ENCODE measurements around the gene MYPN.
"Not testable (repeated sequence)": the region's sequence is repeated elsewhere in the genome, so short reads cannot be mapped to it uniquely, and the experiment has no call there.

Gene MYPN

DNA sequence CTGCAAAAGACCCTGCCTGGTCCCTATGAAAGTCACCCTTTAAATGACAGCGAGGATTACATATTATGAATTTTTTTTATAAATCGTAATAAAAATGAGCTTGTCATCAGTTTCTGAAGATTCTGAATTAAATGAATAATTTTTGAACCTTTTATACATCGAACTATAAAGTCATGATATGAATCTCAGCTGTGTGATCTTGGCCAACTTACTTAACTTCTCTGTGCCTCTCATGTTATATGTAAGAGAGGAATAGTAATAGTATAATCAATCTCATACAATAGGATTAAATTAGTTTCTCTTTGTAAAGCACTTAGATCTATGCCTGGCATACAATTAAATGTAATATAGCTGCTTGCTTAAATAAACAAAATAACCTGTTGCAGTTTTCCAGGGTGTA lies 127.9 kb downstream of the MYPN start:
- FAIRE-seq, result no peak

DNA sequence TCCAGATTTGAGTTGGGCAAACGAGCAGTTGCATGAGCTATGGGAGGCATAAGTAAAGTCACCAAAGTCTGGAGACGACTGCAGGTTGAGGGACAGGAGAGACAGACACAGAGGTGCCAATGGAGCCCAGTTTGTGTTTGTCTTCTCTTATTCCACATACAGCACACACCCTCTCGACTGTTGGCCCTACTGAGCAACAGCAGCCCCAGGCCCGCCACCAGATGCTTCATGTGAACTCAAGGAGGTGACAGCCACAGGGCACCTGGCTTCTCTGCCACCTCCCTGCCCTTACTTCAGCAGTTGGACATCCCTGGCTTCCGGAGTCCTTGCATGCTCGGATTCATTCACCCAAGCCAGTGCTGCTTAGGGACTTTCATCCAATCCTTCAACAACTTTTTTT lies 129.1 kb downstream of the MYPN start:
- FAIRE-seq, result no peak

DNA sequence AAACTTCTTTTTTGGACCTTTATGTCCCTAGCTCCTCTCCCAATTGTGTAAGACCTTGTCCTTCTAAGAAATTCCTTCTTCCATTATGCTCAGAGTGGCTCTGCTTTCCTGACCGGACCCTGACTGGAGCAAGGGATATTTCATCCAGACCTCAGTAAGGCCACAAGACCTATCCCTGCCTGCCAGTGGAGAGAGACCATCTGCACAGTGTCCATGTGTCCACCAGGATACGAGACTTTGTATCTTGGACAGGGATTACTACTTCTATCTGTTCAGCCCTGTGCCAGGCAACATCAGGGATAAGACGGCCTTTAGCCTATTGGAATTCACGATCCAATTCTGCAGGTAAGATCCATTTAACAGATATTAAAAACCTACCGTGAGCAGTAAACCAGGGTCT lies 129.8 kb downstream of the MYPN start:
- FAIRE-seq, result no peak

DNA sequence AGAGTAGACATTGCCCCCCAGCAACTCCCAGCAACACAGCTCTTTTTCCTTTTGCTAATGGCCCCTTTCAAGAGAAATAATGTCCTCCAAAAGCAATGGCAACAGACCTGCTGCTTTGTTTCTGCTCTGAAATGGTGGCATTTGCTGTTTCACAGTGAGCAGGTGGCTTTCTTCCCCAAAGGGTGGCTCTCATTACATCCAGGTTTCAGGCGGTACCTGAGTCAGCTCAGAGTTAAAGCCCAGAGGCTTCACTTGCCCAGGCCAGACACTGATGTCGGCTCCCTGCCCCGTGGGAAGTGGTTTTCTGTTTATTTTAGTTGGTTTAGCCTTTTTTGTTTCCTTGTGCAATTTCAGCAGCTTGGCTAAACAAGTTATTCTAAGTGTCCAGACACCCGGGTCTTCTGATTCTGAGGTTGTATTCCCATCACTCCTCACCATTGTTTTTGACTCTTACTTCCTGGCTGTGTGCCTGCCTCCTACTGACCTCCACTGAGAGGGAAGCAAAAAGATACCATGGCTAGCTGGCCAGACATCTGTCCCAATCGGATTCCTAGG lies 130.4 kb downstream of the MYPN start:
- FAIRE-seq, result no peak

DNA sequence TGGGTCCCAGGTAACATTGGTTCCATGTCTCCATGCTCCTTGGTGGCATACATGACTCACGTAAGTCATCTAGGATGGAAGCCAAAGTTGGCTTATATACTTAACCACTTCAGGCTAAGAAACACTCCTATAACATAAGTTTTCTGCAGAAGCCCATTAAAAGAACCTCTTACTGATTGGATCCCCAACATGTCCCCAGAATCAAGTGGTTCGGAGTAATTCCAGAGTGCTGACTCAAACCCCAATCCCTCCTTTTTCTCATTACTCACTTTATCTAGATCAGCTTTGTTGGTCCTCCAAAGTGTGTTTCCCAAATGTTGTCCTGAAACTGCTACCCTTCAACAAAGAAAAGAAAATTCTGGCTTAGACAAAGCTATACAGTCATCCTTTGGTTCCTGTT lies 132.8 kb downstream of the MYPN start:
- FAIRE-seq, result no peak

DNA sequence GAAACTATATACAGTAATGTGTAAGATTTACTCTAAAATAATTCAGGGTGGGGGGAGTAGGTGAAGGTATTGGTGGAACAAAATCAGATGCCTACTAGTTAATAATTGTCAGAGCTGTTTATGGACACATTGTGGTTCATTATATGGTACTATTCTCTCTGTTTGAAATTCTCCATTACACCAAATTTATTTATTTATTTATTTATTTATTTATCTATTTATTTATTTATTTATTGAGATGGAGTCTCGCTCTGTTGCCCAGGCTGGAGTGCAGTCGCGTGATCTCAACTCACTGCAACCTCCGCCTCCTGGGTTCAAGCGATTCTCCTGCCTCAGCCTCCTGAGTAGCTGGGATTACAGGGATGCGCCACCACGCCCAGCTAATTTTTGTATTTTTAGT lies 137.1 kb downstream of the MYPN start:
- not testable (repeated sequence) for FAIRE-seq

DNA sequence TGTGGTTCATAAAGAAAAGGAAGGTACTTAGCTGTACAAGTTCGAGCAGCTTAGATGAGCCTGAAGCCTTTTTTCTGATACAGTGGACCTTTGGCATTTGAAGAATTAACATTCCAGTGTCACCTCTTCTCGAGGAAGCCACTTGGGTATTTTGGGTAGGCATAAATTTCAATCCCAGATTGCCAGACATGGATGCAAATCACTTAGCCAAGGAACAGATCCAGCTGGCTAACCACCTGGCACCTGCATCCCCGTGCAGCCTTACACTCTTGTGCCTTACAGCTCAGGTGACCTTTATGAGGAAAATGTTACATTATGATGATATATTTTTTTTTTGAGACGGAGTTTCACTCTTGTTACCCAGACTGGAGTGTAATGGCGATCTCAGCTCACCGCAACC lies 138.6 kb downstream of the MYPN start:
- no peak for FAIRE-seq

DNA sequence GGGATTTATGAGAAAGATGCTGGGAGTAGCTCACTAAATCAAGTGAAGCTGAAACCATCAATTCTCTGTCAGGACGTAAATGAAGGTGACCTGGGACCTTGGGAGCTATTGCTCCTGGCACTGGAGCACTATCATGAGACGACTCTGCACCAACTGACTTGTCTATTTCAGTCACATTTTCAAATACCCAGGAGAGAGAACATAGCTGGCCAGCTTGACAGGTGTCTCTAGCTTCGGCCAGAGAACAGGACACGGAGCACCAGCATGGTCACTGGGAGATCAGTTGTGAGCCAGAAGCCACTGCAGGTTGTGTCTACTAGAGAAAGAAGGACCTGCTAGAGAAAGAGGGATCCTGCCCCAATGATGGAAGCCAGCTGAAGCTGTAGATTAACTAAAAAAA lies 140.0 kb downstream of the MYPN start:
- no peak for FAIRE-seq

DNA sequence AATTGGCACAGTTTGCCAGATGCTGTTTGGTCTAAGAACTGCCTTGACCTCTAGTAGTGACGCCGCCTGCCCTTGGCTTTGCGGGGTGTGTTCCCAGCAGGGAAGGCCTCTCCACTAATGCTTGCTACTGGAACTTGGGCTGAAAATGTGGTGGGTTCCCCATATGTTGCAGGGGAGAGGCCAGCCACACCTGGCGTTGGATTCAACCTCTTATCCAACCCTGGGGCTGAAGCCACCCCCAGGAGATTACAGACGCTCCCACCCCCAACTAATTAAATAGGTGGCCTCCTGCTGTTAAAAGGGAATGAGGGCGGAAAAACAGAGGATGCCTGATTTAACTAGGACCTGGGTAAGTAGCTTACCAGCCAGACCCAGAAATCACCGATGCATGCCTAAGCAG lies 141.9 kb downstream of the MYPN start:
- no peak for FAIRE-seq

DNA sequence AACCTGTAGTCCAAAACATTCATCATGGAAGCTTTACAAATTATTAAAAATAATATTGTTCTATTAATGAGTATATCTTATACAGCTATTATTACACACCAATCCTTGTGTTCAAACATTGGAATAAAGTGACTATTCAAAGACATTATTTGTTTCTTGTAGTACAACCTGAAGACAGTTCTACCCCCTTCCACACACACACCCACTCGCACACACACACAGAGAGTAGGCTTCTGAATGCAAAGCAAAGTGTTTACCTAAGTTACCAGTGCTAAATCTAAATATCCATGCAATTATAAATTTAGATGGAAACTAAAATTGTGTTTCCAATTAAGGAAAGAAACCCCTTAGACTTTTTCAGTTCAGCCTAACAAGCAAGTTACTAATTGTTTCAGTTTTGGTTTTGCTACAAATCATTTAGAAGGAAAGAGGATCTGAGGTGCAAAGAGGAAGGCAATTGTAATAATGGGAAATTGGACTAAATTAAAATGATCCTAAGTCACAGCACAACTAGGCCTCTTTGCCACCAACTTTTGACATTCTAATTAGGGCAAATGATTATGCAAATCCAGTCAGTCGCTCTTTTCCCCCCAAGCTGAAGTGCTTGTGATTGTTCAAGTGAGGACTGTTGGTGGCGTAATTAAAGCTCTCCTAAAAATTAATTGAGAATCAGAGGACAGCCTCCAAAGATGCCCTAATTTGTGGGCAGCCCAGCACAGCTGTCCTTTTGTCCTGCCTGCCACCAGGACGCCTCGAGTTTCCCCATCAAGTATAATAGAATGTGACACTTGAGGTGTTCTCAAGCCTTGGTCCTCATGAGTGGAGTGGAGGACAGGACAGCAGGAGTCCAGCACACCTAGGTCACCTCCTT lies 142.6 kb downstream of the MYPN start:
- no peak for FAIRE-seq

DNA sequence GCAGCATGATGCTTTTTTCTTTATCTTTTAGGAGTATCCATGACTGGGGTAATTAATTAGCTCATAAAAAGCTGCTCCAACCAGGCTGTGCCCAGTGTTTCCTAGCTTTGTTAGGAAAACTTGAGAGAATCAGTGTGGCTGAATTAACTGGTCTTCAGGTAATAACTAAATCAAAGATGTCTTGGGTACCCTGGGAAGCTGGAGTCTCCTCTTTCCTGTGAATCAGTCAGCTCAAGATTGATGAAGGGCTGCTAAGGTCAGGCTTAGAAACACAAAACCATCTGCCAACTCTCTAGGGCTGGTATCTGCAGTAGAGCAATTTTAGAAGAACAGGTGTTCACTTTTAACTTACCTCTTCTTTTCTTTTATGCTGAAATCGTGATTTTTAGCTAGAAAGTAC lies 144.1 kb downstream of the MYPN start:
- no peak for FAIRE-seq

DNA sequence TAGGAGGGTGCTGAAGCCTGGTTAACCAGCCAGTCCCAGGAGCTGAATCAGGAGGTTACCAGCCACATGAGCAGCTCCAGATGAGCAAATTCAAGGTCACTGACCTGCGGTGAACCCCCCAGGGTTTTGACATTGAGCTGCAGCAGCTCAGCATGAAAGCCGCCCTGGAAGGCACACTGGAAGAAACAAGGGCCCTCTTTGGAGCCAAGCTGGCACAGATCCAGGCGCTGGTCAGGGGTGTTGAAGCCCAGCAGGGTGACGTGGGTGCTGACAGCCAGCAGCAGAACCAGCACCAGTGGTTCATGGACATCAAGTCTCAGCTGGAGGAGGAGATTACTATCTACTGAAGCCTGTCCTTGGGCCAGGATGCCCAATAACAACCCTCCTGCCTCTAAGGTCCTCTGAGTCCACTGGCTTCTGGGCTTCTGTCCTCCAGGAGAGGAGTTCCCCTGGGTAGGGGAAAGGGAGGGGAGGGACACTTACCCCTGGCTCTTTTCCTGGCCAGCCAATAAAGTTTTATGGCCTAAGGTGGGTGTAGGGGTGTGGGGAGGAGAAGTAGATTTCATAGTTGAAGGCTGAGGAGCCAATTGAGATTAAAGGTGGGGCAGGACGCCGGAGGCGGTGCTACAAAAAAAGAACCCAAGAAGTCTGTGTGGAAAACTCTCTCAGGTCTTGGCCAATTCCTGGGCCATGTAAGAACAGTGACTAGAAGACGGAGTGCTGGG lies 152.0 kb downstream of the MYPN start:
- FAIRE-seq, result no peak
